Heart left ventricle (tissue), 13 donors: ENCODE measurements around the gene CCL2.

Source experiments
- POLR2A ChIP-seq, 2 donors: fragments of 450-650 bp; IDR thresholded peaks; one replicate each; pipeline ENCODE4 v1.6.1; 2017; ENCODE audit warnings: antibody characterized with exemption in 2 of 2, mild to moderate bottlenecking in 2 of 2, moderate library complexity in 2 of 2
- TF ChIP-seq, protein P1 (sequence below), 12 donors: fragments of 200-600 bp; sonication (generic) in 4 of 12; IDR thresholded peaks; one replicate each; pipeline versions ENCODE4 v1.5.0 to v1.8.0; 2018 to 2022; ENCODE audit warnings: antibody characterized with exemption in 12 of 12, mild to moderate bottlenecking in 5 of 12
- donor health status: ischemic (EF 13 %, LVEDD 7.1; RV severe dilation, severe dysfunction).
- donor health status: DM: no; HTN: yes; CAD: no.
- donor health status: DM: no; HTN: no; CAD: no.
- donor health status: ischemic (EF 25% LVEDD 6.9; RV normal size, moderate dysfunction).
- donor health status: ischemic (EF 25% LVEDD 5.7; RV mildly dilated, moderate dysfunction).
- donor health status: ischemic (EF 35%, LVEDD 5.7; RV mildly dilated, moderate dysfunction).
- donor health status: nonischemic (EF 11% LVEDD 7.7; RV severe dilation, severe dysfunction).
- donor health status: DM: yes; HTN: yes; CAD: no.
- donor health status: PGD.
- donor health status: ischemic (EF 29% LVEDD 5.4; RV normal size, mild dysfunction).
- donor health status: nonischemic (EF 23%, LVEDD 6.1; RV moderate dilation, normal function).

DNA sequence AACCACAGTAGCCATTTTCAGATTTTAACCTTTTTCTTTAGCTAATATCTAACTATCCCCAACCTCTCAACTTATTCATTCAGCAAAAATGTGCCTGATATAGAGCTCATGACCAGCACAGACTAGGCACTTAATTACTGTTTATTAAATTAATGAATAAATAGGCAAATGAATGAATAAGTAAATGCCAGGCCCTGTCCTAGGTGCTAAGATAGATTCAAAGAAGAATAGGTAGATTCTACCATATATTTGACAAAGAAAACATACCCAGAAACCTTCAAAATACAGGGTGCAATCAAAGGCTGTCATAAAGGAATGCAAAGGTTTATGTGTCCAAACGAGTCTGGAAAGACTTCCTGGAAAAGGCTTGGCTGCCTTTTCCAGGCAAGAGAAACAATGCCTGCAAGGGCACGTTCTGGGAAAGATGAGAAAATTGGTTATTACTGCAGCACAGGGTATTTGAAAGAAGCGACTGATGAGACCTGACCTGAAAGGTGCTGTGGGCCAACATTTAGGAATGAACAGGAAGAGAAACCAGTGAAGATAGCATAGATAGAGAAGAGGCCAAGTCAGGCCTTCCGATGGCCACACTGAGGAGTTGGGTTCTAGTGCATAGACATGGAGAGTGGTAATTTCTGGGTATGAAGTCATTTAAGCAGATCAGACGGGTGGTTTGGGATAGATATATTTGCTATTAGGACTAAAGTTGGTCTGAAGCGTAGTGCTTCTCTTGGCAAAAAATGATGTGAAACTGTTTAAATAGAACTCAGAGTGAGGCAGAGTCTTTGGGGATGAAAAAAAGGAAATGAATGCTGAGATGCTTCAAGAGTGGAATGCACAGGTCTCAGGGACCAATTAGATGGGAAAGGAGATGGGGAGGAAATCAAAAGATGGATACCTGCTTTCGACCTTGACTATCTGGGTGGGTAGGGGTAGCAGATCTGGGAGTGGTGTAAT, 11.4 kb upstream of the CCL2 start:
- TF ChIP-seq, protein P1, sequence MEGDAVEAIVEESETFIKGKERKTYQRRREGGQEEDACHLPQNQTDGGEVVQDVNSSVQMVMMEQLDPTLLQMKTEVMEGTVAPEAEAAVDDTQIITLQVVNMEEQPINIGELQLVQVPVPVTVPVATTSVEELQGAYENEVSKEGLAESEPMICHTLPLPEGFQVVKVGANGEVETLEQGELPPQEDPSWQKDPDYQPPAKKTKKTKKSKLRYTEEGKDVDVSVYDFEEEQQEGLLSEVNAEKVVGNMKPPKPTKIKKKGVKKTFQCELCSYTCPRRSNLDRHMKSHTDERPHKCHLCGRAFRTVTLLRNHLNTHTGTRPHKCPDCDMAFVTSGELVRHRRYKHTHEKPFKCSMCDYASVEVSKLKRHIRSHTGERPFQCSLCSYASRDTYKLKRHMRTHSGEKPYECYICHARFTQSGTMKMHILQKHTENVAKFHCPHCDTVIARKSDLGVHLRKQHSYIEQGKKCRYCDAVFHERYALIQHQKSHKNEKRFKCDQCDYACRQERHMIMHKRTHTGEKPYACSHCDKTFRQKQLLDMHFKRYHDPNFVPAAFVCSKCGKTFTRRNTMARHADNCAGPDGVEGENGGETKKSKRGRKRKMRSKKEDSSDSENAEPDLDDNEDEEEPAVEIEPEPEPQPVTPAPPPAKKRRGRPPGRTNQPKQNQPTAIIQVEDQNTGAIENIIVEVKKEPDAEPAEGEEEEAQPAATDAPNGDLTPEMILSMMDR (IDR thresholded peaks at IDR 0.05): no peak
- no peak for TF ChIP-seq POLR2A (IDR thresholded peaks at IDR 0.05)
